CD4-positive, alpha-beta T cell (primary cell): ENCODE results near the gene KLHL14. TPM values are rescaled to one million over a fixed set of nuclear protein-coding genes. Genes with fewer than 3 reads are reported as not detected.

Experiments used
- ATAC-seq: fragments of 200-7000 bp; cut with Tn5 transposase; one replicate; pipeline ENCODE4 v1.10.0; 2022; ENCODE audit warnings: mild to moderate bottlenecking; ENCODE audit not compliant: poor library complexity
- CTCF ChIA-PET: fragments of 350-600 bp; sonication (Branson Sonifier 250); formaldehyde crosslinking; loops from one replicate; lab custom pipeline; 2021; ENCODE audit warnings: antibody characterized with exemption, inconsistent platforms; lab: Charles Lee
- POLR2A ChIA-PET: fragments of 350-600 bp; sonication (Branson Sonifier 250); formaldehyde crosslinking; loops from one replicate; lab custom pipeline; 2021; ENCODE audit warnings: antibody characterized with exemption, inconsistent platforms; lab: Charles Lee
- DNase-seq, 14 experiments: peaks; one replicate each; pipeline ENCODE4 v3.0.0-alpha.2; 2013 to 2020; ENCODE audit warnings: mixed read lengths in 2 of 14
- H3K27ac ChIP-seq, 2 donors: one replicate each; pipeline versions ENCODE4 v1.5.1 to v1.7.0; 2013; ENCODE audit warnings: low read length in 2 of 2, low read depth in 1 of 2, mild to moderate bottlenecking in 1 of 2
- H3K27me3 ChIP-seq, 2 experiments: 1 replicate in 1 of 2; 2 replicates in 1 of 2; pipeline versions ENCODE4 v1.6.1 to v1.7.0; 2013; ENCODE audit warnings: low read length in 2 of 2, control low read depth in 1 of 2, mild to moderate bottlenecking in 1 of 2, moderate library complexity in 1 of 2; ENCODE audit not compliant: insufficient read depth in 2 of 2, control insufficient read depth in 1 of 2
- H3K36me3 ChIP-seq: one replicate; pipeline ENCODE4 v1.6.1; 2013; ENCODE audit warnings: low read length, control low read depth; ENCODE audit not compliant: insufficient read depth
- H3K4me1 ChIP-seq: one replicate; pipeline ENCODE4 v1.6.1; 2013; ENCODE audit warnings: low read length, control low read depth; ENCODE audit not compliant: insufficient read depth
- H3K4me3 ChIP-seq: one replicate; pipeline ENCODE4 v1.5.1; 2013; ENCODE audit warnings: mild to moderate bottlenecking, low read length, moderate library complexity
- H3K9me3 ChIP-seq, 2 experiments: 1 replicate in 1 of 2; 2 replicates in 1 of 2; pipeline versions ENCODE4 v1.6.1 to v1.7.0; 2013; ENCODE audit warnings: low read length in 2 of 2, mild to moderate bottlenecking in 2 of 2, control low read depth in 1 of 2, moderate library complexity in 1 of 2; ENCODE audit not compliant: control insufficient read depth in 1 of 2, insufficient read depth in 1 of 2
- H3K27ac Mint-ChIP-seq: one replicate; pipeline ENCODE4 v1.8.0; 2020; ENCODE audit warnings: mixed read lengths
- H3K27me3 Mint-ChIP-seq: one replicate; pipeline ENCODE4 v1.8.0; 2021; ENCODE audit warnings: mixed read lengths
- H3K36me3 Mint-ChIP-seq: one replicate; pipeline ENCODE4 v1.8.0; 2021; ENCODE audit warnings: low read depth, mixed read lengths
- H3K4me1 Mint-ChIP-seq: one replicate; pipeline ENCODE4 v1.8.0; 2021; ENCODE audit warnings: low read depth, mixed read lengths
- H3K4me3 Mint-ChIP-seq: one replicate; pipeline ENCODE4 v1.8.0; 2020; ENCODE audit warnings: mild to moderate bottlenecking, mixed read lengths
- H3K9me3 Mint-ChIP-seq: one replicate; pipeline ENCODE4 v1.8.0; 2020; ENCODE audit warnings: mixed read lengths
- CTCF ChIP-seq: fragments of 200-600 bp; IDR thresholded peaks from one replicate; pipeline ENCODE4 v1.8.0; 2022; ENCODE audit warnings: antibody characterized with exemption, mild to moderate bottlenecking
- intact Hi-C, 2 experiments: fragments of 100-400 bp; cut with DNase I in 1 of 2; cut with micrococcal nuclease in 1 of 2; formaldehyde crosslinking; loops; one replicate each; pipeline versions ENCODE4 v1.15.1 to v1.9.0; 2023 to 2025; cut with DNase I, micrococcal nuclease
- total RNA-seq, 174 experiments: library from RNA in 2 of 174; stranded (reverse) in 2 of 174; gene quantifications; one replicate each; pipeline ENCODE4 v1.2.3 and lab custom pipeline; 2021 to 2026

KLHL14 gene
- total RNA-seq, 2 experiments from 2014 or later, result not detected

DNA sequence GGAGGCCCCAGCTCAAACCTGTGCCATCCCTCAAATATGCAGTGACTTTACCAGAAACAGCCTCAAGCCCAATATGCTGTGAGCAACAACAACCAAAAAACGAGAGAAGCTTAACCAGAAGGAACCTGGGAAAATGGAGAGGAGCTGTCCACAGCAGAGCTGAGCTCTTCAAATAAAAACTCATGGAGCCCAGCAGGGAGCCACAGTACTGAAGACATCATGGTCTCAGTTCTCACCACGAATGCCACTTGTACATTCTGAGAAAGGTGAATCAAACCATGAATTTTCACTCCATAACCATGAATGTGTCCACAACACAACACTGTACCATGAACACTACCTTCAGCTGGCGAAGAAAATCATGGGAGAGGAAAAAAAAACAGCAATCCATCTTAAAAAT is 50.5 kb downstream of the KLHL14 start:
- H3K27me3 Mint-ChIP-seq, result peaks cover 14% of the 10 kb centered on the region
- no peaks in the 10 kb centered on the region for H3K36me3 Mint-ChIP-seq
- no peak for ATAC-seq
- no peak overlapping the region for H3K27ac ChIP-seq
- no peaks in the 10 kb centered on the region for H3K9me3 ChIP-seq
- H3K36me3 ChIP-seq, result no peaks in the 10 kb centered on the region
- ChIA-PET CTCF (no interaction called here), POLR2A (no interaction called here)
- no peaks in the 10 kb centered on the region for H3K27me3 ChIP-seq
- intact Hi-C loops, result no loop called here
- H3K4me3 Mint-ChIP-seq, result no peak overlapping the region
- H3K4me1 ChIP-seq, result no peaks in the 10 kb centered on the region
- H3K4me1 Mint-ChIP-seq, result no peaks in the 10 kb centered on the region
- no peak overlapping the region for H3K4me3 ChIP-seq
- H3K27ac Mint-ChIP-seq, result no peak overlapping the region
- no peak for DNase-seq
- no peak for TF ChIP-seq CTCF
- no peaks in the 10 kb centered on the region for H3K9me3 Mint-ChIP-seq

- CTCF ChIA-PET, result interaction anchor here (0.6 kb wide), 1 partner anchor 27 kb away, joined by 3 read pairs; no protein-coding TSS in a partner anchor
- intact Hi-C loops, result no loop called here
- POLR2A ChIA-PET, result no interaction called here
- Mint-ChIP-seq H3K27me3 (peaks cover 6% of the 10 kb centered on the region), H3K36me3 (no peaks in the 10 kb centered on the region), H3K4me3 (no peak overlapping the region), H3K27ac (no peak overlapping the region), H3K9me3 (no peaks in the 10 kb centered on the region), H3K4me1 (no peaks in the 10 kb centered on the region)
- Histone ChIP-seq H3K36me3 (no peaks in the 10 kb centered on the region), H3K9me3 (no peaks in the 10 kb centered on the region), H3K4me1 (no peaks in the 10 kb centered on the region), H3K27ac (no peak overlapping the region), H3K4me3 (no peak overlapping the region), H3K27me3 (no peaks in the 10 kb centered on the region)
- ATAC-seq (no peak), DNase-seq (no peak)
- no peak for TF ChIP-seq CTCF
These were observed 55.7 kb downstream of the KLHL14 start for GRCh38 chr18:32717126-32717525.

DNA sequence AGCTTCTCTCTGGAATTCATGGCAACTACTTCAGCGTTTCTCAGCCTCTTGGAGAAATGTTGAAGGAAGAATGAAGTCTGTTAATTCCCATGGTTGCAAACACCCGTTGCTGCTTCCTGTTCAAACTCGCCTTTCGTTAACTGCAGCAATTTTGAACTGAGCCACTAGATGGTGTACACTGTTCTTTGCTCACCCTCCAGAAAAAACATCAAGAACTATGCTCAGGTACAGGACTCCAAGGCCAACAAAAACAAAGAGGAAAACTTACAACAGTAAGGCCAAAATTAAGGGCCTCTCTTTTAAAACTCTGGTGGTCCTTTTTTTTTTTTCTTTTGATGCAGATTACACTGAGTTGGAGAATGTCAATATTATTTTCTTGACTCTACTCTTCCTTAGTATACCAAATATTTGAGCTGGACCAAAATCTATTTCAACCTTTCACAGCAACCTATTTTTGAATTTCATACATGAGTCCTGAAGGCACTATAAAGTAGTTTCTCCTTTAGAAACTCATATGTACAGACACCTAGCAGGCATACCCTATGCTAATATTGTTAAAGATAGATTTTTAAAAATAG is 58.2 kb downstream of the KLHL14 start:
- POLR2A ChIA-PET, result no interaction called here
- peak; percentile 51 for TF ChIP-seq CTCF
- H3K27me3 Mint-ChIP-seq, result peaks cover 3% of the 10 kb centered on the region
- ATAC-seq, result peak; percentile 51
- H3K4me1 Mint-ChIP-seq, result no peaks in the 10 kb centered on the region
- no peaks in the 10 kb centered on the region for H3K27me3 ChIP-seq
- no peak overlapping the region for H3K4me3 ChIP-seq
- no peaks in the 10 kb centered on the region for H3K36me3 ChIP-seq
- H3K36me3 Mint-ChIP-seq, result no peaks in the 10 kb centered on the region
- no peak overlapping the region for H3K27ac ChIP-seq
- DNase-seq, result peak in 5 of 14 experiments; percentile 1 to 36 (median 32)
- CTCF ChIA-PET, result no interaction called here
- H3K9me3 Mint-ChIP-seq, result no peaks in the 10 kb centered on the region
- H3K4me1 ChIP-seq, result no peaks in the 10 kb centered on the region
- H3K27ac Mint-ChIP-seq, result no peak overlapping the region
- intact Hi-C loops, result no loop called here
- no peaks in the 10 kb centered on the region for H3K9me3 ChIP-seq
- no peak overlapping the region for H3K4me3 Mint-ChIP-seq
